PC-3 (cell line): ENCODE results near the gene CHRNA5.

Source experiments
- CTCF ChIP-seq: fragments of 300-600 bp; sonication (generic); conservative IDR thresholded peaks from 2 replicates; pipeline ENCODE4 v1.5.1; 2017; ENCODE audit warnings: antibody characterized with exemption, low read depth, mild to moderate bottlenecking, low read length
- EZH2phosphoT487 ChIP-seq: fragments of 300-600 bp; sonication (generic); IDR thresholded peaks from 2 replicates; pipeline ENCODE4 v1.6.1; 2018; ENCODE audit warnings: mild to moderate bottlenecking, antibody characterized with exemption, low read length, borderline replicate concordance

- TF ChIP-seq CTCF (no peak), EZH2phosphoT487 (no peak)
These were observed 15.1 kb upstream of the CHRNA5 start for GRCh38 chr15:78550194-78550593.
